Measurements from ENCODE around the gene SMIM11.

SMIM11 gene

GRCh38 chr21:34333121-34333739, 42.1 kb upstream of the SMIM11 start:
- TF ChIP-seq TAF1 (IDR thresholded peaks at IDR 0.05; ENCODE audit: borderline replicate concordance, insufficient read depth, low read length): no peak
- no peak for TF ChIP-seq REST (IDR thresholded peaks at IDR 0.05; ENCODE audit: insufficient read depth in 1 of 2, low read depth in 2 of 2, low read length in 2 of 2)
- no peak for TF ChIP-seq FOXP2 (optimal IDR thresholded peaks at IDR 0.05; ENCODE audit: borderline replicate concordance, extremely low read depth, extremely low read length, insufficient read depth)
- TF ChIP-seq SIN3A (IDR thresholded peaks at IDR 0.05; ENCODE audit: borderline replicate concordance, insufficient read depth, low read length): no peak
- TF ChIP-seq POLR2AphosphoS5 (IDR thresholded peaks at IDR 0.05; ENCODE audit: low read depth, low read length): no peak

GRCh38 chr21:34335316-34335715, 40.0 kb upstream of the SMIM11 start:
- no peak for TF ChIP-seq REST (IDR thresholded peaks at IDR 0.05; ENCODE audit: insufficient read depth in 1 of 2, low read depth in 2 of 2, low read length in 2 of 2)
- no peak for TF ChIP-seq FOXP2 (optimal IDR thresholded peaks at IDR 0.05; ENCODE audit: borderline replicate concordance, extremely low read depth, extremely low read length, insufficient read depth)
- TF ChIP-seq SIN3A (IDR thresholded peaks at IDR 0.05; ENCODE audit: borderline replicate concordance, insufficient read depth, low read length): no peak
- no peak for TF ChIP-seq POLR2AphosphoS5 (IDR thresholded peaks at IDR 0.05; ENCODE audit: low read depth, low read length)
- no peak for TF ChIP-seq TAF1 (IDR thresholded peaks at IDR 0.05; ENCODE audit: borderline replicate concordance, insufficient read depth, low read length)

- TF ChIP-seq SIN3A (IDR thresholded peaks at IDR 0.05; ENCODE audit: borderline replicate concordance, insufficient read depth, low read length): no peak
- no peak for TF ChIP-seq FOXP2 (optimal IDR thresholded peaks at IDR 0.05; ENCODE audit: borderline replicate concordance, extremely low read depth, extremely low read length, insufficient read depth)
- no peak for TF ChIP-seq TAF1 (IDR thresholded peaks at IDR 0.05; ENCODE audit: borderline replicate concordance, insufficient read depth, low read length)
- TF ChIP-seq POLR2AphosphoS5 (IDR thresholded peaks at IDR 0.05; ENCODE audit: low read depth, low read length): no peak
- TF ChIP-seq REST (IDR thresholded peaks at IDR 0.05; ENCODE audit: insufficient read depth in 1 of 2, low read depth in 2 of 2, low read length in 2 of 2): no peak
These were observed 39.1 kb upstream of the SMIM11 start for GRCh38 chr21:34336245-34336644.

- TF ChIP-seq SIN3A (IDR thresholded peaks at IDR 0.05; ENCODE audit: borderline replicate concordance, insufficient read depth, low read length) (0 out of 2 replicates have a peak, but pooled peaks have one; percentile 29), POLR2AphosphoS5 (IDR thresholded peaks at IDR 0.05; ENCODE audit: low read depth, low read length) (no peak)
These were observed 38.4 kb upstream of the SMIM11 start for GRCh38 chr21:34336756-34337391.

GRCh38 chr21:34337741-34338140, 37.6 kb upstream of the SMIM11 start:
- TF ChIP-seq FOXP2 (optimal IDR thresholded peaks at IDR 0.05; ENCODE audit: borderline replicate concordance, extremely low read depth, extremely low read length, insufficient read depth) (no peak), SIN3A (IDR thresholded peaks at IDR 0.05; ENCODE audit: borderline replicate concordance, insufficient read depth, low read length) (no peak), REST (IDR thresholded peaks at IDR 0.05; ENCODE audit: insufficient read depth in 1 of 2, low read depth in 2 of 2, low read length in 2 of 2) (no peak), POLR2AphosphoS5 (IDR thresholded peaks at IDR 0.05; ENCODE audit: low read depth, low read length) (no peak), TAF1 (IDR thresholded peaks at IDR 0.05; ENCODE audit: borderline replicate concordance, insufficient read depth, low read length) (no peak)
